GM23248 (cell line): ENCODE results near the gene CYB5D1.

Experiments used
- EZH2 ChIP-seq: fragments of 200-600 bp; sonication (generic); IDR thresholded peaks from 2 replicates; pipeline ENCODE4 v1.6.1; 2018; ENCODE audit warnings: antibody characterized with exemption, mild to moderate bottlenecking; ENCODE audit not compliant: insufficient read depth, poor library complexity, severe bottlenecking
- EZH2phosphoT487 ChIP-seq: fragments of 200-600 bp; sonication (generic); IDR thresholded peaks from 2 replicates; pipeline ENCODE4 v1.6.1; 2018; ENCODE audit warnings: antibody characterized with exemption, moderate library complexity, mild to moderate bottlenecking, low read depth; ENCODE audit not compliant: insufficient read depth

DNA sequence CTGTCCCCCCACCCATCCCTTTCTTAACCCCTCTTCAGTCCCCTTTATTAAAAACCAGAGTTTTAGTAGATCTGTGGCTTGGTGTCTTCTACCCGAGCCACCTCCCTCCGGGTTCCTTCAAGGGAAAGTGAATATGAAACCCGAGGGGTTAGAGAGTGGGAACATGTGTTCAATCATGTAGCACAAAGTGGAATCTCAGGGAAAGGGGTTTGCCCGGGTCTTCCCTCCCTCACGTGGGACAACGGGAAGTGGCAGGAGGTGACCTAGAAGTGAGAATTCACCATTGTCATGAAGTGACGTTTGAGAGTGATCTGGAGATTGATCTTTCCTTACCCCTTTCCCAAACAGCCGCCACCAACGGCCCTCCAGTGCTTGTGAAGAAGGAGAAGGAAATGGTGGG lies 53.3 kb downstream of the CYB5D1 start:
- TF ChIP-seq EZH2phosphoT487 (no peak), EZH2 (no peak)
